Neural cell (in vitro differentiated cells): ENCODE measurements around the gene PVALEF. TPM values are rescaled to one million over a fixed set of nuclear protein-coding genes. Genes with fewer than 3 reads are reported as not detected.

Experiments
- H2AFZ ChIP-seq: fragments of 200-600, 300-800 bp; sonication (generic), shearing (Covaris generic); 2 replicates; pipeline ENCODE4 v1.6.0; 2014; ENCODE audit warnings: low read depth, mild to moderate bottlenecking, antibody characterized with exemption, low read length, moderate library complexity
- H3F3A ChIP-seq: fragments of 200-600 bp; shearing (Covaris generic); 2 replicates; pipeline ENCODE4 v1.6.1; 2016; ENCODE audit warnings: mild to moderate bottlenecking, moderate library complexity, mixed read lengths, antibody characterized with exemption, low read length; ENCODE audit not compliant: insufficient read depth, poor library complexity, severe bottlenecking
- H3K27ac ChIP-seq: fragments of 200-600, 300-800 bp; sonication (generic), shearing (Covaris generic); 2 replicates; pipeline ENCODE4 v1.5.1; 2014; ENCODE audit warnings: mild to moderate bottlenecking, low read length, moderate library complexity
- H3K27me3 ChIP-seq: fragments of 300-800, 200-600 bp; sonication (generic), shearing (Covaris generic); 2 replicates; pipeline ENCODE4 v1.6.0; 2014; ENCODE audit warnings: mild to moderate bottlenecking, low read depth, low read length, moderate library complexity; ENCODE audit not compliant: insufficient read depth
- H3K36me3 ChIP-seq: fragments of 300-800, 200-600 bp; sonication (generic), shearing (Covaris generic); 2 replicates; pipeline ENCODE4 v1.5.1; 2014; ENCODE audit warnings: mild to moderate bottlenecking, antibody characterized with exemption, low read length, moderate library complexity; ENCODE audit not compliant: insufficient read depth
- H3K4me2 ChIP-seq: fragments of 300-800, 200-600 bp; sonication (generic), shearing (Covaris generic); 2 replicates; pipeline ENCODE4 v1.6.0; 2014; ENCODE audit warnings: mild to moderate bottlenecking, low read length
- H3K4me3 ChIP-seq: fragments of 300-800, 200-600 bp; sonication (generic), shearing (Covaris generic); 2 replicates; pipeline ENCODE4 v1.5.1; 2014; ENCODE audit warnings: mild to moderate bottlenecking, low read length, moderate library complexity
- H3K79me2 ChIP-seq: fragments of 200-600 bp; shearing (Covaris generic); replicated peaks from 2 replicates; pipeline ENCODE4 v1.6.0; 2014; ENCODE audit warnings: mild to moderate bottlenecking, low read length, moderate library complexity; ENCODE audit not compliant: insufficient read depth
- H3K9ac ChIP-seq: fragments of 300-800, 200-600 bp; sonication (generic), shearing (Covaris generic); 2 replicates; pipeline ENCODE4 v1.6.1; 2016; ENCODE audit warnings: mild to moderate bottlenecking, low read length, mixed read lengths
- H3K9me2 ChIP-seq: fragments of 200-600 bp; shearing (Covaris generic); 2 replicates; pipeline ENCODE4 v1.6.1; 2016; ENCODE audit warnings: mild to moderate bottlenecking, low read length, mixed read lengths; ENCODE audit not compliant: insufficient read depth
- H3K9me3 ChIP-seq: fragments of 200-600, 300-800 bp; sonication (generic), shearing (Covaris generic); 2 replicates; pipeline ENCODE4 v1.6.1; 2016; ENCODE audit warnings: mild to moderate bottlenecking, mixed run types, low read length, moderate library complexity, mixed read lengths
- H4K20me1 ChIP-seq: fragments of 200-600 bp; shearing (Covaris generic); 2 replicates; pipeline ENCODE4 v1.6.1; 2016; ENCODE audit warnings: mild to moderate bottlenecking, mixed run types; ENCODE audit not compliant: insufficient read depth
- EP300 ChIP-seq: fragments of 450-650 bp; conservative IDR thresholded peaks from 2 replicates; pipeline ENCODE4 v1.6.1; 2014; ENCODE audit warnings: antibody characterized with exemption, mild to moderate bottlenecking, moderate library complexity; ENCODE audit not compliant: poor library complexity, severe bottlenecking
- EZH2 ChIP-seq: fragments of 200-600, 300-800 bp; shearing (Covaris generic), sonication (generic); IDR thresholded peaks from 2 replicates; pipeline ENCODE4 v1.6.1; 2014; ENCODE audit warnings: antibody characterized with exemption, low read length, borderline replicate concordance, mild to moderate bottlenecking; ENCODE audit not compliant: insufficient read depth, poor library complexity, severe bottlenecking
- MXI1 ChIP-seq: fragments of 450-650 bp; conservative IDR thresholded peaks from 2 replicates; pipeline ENCODE4 v1.6.1; 2014; ENCODE audit warnings: antibody characterized with exemption, mild to moderate bottlenecking; ENCODE audit not compliant: poor library complexity, severe bottlenecking
- POLR2AphosphoS5 ChIP-seq: IDR thresholded peaks from 2 replicates; pipeline ENCODE4 v1.6.1; 2012
- RAD21 ChIP-seq: fragments of 450-650 bp; conservative IDR thresholded peaks from 2 replicates; pipeline ENCODE4 v1.6.1; 2014; ENCODE audit warnings: antibody characterized with exemption, mild to moderate bottlenecking, moderate library complexity
- SMC3 ChIP-seq: fragments of 450-650 bp; conservative IDR thresholded peaks from 2 replicates; pipeline ENCODE4 v1.6.1; 2014; ENCODE audit warnings: antibody characterized with exemption, mild to moderate bottlenecking, moderate library complexity; ENCODE audit not compliant: poor library complexity
- TAF1 ChIP-seq: IDR thresholded peaks from 2 replicates; pipeline ENCODE4 v1.6.1; 2012; ENCODE audit warnings: low read depth
- polyA plus RNA-seq: library from polyadenylated mRNA; depleted of rRNA; stranded (reverse); fragments of >200 nt; gene quantifications from 2 replicates; pipeline ENCODE4 v1.2.3, GENCODE V29; 2014
- TF ChIP-seq, protein P1 (sequence below): fragments of 450-650 bp; IDR thresholded peaks from 2 replicates; pipeline ENCODE4 v1.5.1; 2014; ENCODE audit warnings: antibody characterized with exemption, mild to moderate bottlenecking, moderate library complexity; ENCODE audit not compliant: poor library complexity, severe bottlenecking
- TF ChIP-seq, protein P2 (sequence below): IDR thresholded peaks from 2 replicates; pipeline ENCODE4 v1.6.1; 2012; ENCODE audit warnings: borderline replicate concordance

PVALEF gene
- polyA plus RNA-seq, 1 donor from 2014 or later, result not detected

DNA sequence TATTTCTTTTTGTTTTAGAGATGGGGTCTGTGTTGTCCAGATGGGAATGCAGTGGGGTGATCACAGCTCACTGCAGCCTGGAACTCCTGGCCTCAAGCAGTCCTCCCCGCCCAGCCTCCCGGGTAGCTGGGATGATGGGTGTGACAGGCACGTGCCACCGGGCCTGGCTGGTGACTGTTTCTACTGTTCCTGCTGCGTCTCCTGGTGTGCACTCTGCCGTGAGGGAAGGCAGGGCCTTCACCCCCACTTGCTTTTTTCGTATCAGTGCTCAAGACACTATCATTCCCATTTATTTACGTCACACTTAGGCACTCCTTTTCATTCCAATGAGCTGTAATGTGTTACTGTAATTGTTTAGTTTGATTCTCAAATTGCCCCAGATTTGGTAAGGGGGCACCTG, 25.3 kb upstream of the PVALEF start:
- no peak for TF ChIP-seq EZH2
- no peak for TF ChIP-seq SMC3
- TF ChIP-seq MXI1, result no peak
- no peak for TF ChIP-seq POLR2AphosphoS5
- TF ChIP-seq, protein P1, sequence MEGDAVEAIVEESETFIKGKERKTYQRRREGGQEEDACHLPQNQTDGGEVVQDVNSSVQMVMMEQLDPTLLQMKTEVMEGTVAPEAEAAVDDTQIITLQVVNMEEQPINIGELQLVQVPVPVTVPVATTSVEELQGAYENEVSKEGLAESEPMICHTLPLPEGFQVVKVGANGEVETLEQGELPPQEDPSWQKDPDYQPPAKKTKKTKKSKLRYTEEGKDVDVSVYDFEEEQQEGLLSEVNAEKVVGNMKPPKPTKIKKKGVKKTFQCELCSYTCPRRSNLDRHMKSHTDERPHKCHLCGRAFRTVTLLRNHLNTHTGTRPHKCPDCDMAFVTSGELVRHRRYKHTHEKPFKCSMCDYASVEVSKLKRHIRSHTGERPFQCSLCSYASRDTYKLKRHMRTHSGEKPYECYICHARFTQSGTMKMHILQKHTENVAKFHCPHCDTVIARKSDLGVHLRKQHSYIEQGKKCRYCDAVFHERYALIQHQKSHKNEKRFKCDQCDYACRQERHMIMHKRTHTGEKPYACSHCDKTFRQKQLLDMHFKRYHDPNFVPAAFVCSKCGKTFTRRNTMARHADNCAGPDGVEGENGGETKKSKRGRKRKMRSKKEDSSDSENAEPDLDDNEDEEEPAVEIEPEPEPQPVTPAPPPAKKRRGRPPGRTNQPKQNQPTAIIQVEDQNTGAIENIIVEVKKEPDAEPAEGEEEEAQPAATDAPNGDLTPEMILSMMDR, result no peak
- TF ChIP-seq, protein P2, sequence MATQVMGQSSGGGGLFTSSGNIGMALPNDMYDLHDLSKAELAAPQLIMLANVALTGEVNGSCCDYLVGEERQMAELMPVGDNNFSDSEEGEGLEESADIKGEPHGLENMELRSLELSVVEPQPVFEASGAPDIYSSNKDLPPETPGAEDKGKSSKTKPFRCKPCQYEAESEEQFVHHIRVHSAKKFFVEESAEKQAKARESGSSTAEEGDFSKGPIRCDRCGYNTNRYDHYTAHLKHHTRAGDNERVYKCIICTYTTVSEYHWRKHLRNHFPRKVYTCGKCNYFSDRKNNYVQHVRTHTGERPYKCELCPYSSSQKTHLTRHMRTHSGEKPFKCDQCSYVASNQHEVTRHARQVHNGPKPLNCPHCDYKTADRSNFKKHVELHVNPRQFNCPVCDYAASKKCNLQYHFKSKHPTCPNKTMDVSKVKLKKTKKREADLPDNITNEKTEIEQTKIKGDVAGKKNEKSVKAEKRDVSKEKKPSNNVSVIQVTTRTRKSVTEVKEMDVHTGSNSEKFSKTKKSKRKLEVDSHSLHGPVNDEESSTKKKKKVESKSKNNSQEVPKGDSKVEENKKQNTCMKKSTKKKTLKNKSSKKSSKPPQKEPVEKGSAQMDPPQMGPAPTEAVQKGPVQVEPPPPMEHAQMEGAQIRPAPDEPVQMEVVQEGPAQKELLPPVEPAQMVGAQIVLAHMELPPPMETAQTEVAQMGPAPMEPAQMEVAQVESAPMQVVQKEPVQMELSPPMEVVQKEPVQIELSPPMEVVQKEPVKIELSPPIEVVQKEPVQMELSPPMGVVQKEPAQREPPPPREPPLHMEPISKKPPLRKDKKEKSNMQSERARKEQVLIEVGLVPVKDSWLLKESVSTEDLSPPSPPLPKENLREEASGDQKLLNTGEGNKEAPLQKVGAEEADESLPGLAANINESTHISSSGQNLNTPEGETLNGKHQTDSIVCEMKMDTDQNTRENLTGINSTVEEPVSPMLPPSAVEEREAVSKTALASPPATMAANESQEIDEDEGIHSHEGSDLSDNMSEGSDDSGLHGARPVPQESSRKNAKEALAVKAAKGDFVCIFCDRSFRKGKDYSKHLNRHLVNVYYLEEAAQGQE, result no peak
- TF ChIP-seq RAD21, result no peak
- no peak for TF ChIP-seq EP300
- no peak for TF ChIP-seq TAF1
- Histone ChIP-seq H2AFZ (no peak overlapping the region), H3K9ac (no peak overlapping the region), H3K9me2 (no peaks in the 10 kb centered on the region), H3K4me3 (no peak overlapping the region), H3K27ac (no peak overlapping the region), H3K27me3 (no peaks in the 10 kb centered on the region), H3K36me3 (no peaks in the 10 kb centered on the region), H3K79me2 (no peaks in the 10 kb centered on the region), H3F3A (no peaks in the 10 kb centered on the region), H3K9me3 (no peaks in the 10 kb centered on the region), H4K20me1 (no peaks in the 10 kb centered on the region), H3K4me2 (no peak overlapping the region)

DNA sequence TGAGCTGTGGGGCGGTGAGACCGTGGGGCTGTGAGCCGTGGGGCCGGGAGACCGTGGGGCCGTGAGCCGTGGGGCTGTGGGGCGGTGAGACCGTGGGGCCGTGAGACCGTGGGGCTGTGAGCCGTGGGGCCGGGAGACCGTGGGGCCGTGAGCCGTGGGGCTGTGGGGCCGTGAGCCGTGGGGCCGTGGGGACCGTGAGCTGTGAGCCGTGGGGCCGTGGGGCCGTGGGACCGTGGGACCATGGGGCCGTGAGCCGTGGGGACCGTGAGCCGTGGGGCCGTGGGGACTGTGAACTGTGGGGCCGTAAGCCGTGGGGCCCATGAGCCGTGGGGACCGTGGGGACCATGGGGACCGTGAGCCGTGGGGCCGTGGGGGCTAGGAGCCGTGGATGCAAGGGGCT, 24.6 kb upstream of the PVALEF start:
- Histone ChIP-seq H3F3A (no peaks in the 10 kb centered on the region), H3K9ac (no peak overlapping the region), H2AFZ (no peak overlapping the region), H3K9me2 (no peaks in the 10 kb centered on the region), H3K36me3 (no peaks in the 10 kb centered on the region), H4K20me1 (no peaks in the 10 kb centered on the region), H3K27me3 (no peaks in the 10 kb centered on the region), H3K4me2 (no peak overlapping the region), H3K79me2 (no peaks in the 10 kb centered on the region), H3K9me3 (no peaks in the 10 kb centered on the region), H3K4me3 (no peak overlapping the region), H3K27ac (no peak overlapping the region)
- TF ChIP-seq MXI1 (no peak), SMC3 (no peak), RAD21 (no peak), TAF1 (no peak), EZH2 (no peak), POLR2AphosphoS5 (no peak), EP300 (no peak)
- TF ChIP-seq, protein P1, result no peak
- TF ChIP-seq, protein P2, result no peak
